Measurements from ENCODE around the gene TM4SF5. TPM values are rescaled to one million over a fixed set of nuclear protein-coding genes. Genes with fewer than 3 reads are reported as not detected.

Gene TM4SF5
- polyA plus RNA-seq, 1 donor from 2014 or later, result not detected

DNA sequence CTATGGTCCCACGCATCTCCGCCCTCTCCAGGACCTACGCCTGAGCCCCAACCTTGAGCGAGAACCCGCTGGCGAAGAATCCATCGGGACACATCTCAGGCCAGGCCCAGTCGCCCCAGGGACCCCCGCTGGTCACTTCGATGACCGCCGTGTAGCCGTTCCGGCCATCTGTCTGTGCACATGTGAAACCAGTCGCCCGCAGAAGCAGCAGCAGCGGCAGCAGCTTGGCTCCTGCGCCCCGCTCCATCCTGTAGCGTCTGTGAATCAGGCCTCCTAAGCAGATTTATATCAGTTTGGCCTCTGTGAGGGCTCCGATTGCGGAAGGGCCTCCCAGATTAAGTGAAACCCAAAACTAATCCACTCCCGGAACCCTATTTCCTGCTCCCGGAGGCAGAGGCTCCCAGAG, 14.4 kb downstream of the TM4SF5 start, which contains the start of gene VMO1:
TSS of gene VMO1 (minus strand) at position 259 of the 406 bp plus-strand sequence. CDS start at position 247, 12 bp downstream.
- Histone ChIP-seq H2AFZ (ENCODE audit: low read depth, low read length) (no peak within 1 kb of the TSS), H4K20me1 (ENCODE audit: insufficient read depth) (no peaks in the 10 kb centered on the region), H3K4me3 (ENCODE audit: low read length) (no peak within 1 kb of the TSS), H3F3A (ENCODE audit: insufficient read depth, low read length, poor library complexity, severe bottlenecking) (peaks cover 6% of the 10 kb centered on the region), H3K9me3 (ENCODE audit: low read length) (no peaks in the 10 kb centered on the region), H3K27me3 (ENCODE audit: insufficient read depth, low read depth, low read length) (no peaks in the 10 kb centered on the region), H3K4me2 (ENCODE audit: low read length) (no peak within 1 kb of the TSS), H3K9ac (ENCODE audit: low read length) (no peak within 1 kb of the TSS), H3K36me3 (ENCODE audit: insufficient read depth, low read length) (no peaks in the 10 kb centered on the region), H3K79me2 (replicated peaks; ENCODE audit: insufficient read depth, low read length) (no peaks in the 10 kb centered on the region), H3K9me2 (ENCODE audit: insufficient read depth, low read length) (no peaks in the 10 kb centered on the region), H3K27ac (ENCODE audit: low read length) (no peak within 1 kb of the TSS)
- no peak for TF ChIP-seq EP300 (conservative IDR thresholded peaks at IDR 0.05; ENCODE audit: poor library complexity, severe bottlenecking)
- TF ChIP-seq, protein P1, sequence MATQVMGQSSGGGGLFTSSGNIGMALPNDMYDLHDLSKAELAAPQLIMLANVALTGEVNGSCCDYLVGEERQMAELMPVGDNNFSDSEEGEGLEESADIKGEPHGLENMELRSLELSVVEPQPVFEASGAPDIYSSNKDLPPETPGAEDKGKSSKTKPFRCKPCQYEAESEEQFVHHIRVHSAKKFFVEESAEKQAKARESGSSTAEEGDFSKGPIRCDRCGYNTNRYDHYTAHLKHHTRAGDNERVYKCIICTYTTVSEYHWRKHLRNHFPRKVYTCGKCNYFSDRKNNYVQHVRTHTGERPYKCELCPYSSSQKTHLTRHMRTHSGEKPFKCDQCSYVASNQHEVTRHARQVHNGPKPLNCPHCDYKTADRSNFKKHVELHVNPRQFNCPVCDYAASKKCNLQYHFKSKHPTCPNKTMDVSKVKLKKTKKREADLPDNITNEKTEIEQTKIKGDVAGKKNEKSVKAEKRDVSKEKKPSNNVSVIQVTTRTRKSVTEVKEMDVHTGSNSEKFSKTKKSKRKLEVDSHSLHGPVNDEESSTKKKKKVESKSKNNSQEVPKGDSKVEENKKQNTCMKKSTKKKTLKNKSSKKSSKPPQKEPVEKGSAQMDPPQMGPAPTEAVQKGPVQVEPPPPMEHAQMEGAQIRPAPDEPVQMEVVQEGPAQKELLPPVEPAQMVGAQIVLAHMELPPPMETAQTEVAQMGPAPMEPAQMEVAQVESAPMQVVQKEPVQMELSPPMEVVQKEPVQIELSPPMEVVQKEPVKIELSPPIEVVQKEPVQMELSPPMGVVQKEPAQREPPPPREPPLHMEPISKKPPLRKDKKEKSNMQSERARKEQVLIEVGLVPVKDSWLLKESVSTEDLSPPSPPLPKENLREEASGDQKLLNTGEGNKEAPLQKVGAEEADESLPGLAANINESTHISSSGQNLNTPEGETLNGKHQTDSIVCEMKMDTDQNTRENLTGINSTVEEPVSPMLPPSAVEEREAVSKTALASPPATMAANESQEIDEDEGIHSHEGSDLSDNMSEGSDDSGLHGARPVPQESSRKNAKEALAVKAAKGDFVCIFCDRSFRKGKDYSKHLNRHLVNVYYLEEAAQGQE (IDR thresholded peaks at IDR 0.05; ENCODE audit: borderline replicate concordance), result no peak

DNA sequence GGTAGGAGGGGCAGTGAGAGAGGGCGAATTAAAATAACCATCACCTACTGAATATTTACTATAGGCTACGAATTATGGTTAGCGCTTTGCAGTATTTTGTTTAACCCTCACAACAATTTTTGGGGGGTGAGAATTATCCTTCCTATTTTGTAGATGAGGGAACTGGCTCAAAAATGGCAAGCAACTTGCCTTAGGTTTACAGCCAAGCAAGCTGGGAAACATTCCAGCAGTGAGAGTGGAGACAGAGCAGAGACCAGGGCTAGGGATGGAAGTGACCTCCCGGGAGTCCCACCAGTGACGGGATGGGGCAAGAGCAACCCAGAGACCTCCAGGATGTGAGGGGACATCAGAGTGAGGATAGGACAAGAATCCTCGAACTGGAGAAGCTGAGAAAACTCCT, 14.8 kb downstream of the TM4SF5 start:
- Histone ChIP-seq H3K4me2 (ENCODE audit: low read length) (no peak overlapping the region), H2AFZ (ENCODE audit: low read depth, low read length) (no peak overlapping the region), H3K36me3 (ENCODE audit: insufficient read depth, low read length) (no peaks in the 10 kb centered on the region), H3F3A (ENCODE audit: insufficient read depth, low read length, poor library complexity, severe bottlenecking) (peaks cover 9% of the 10 kb centered on the region), H3K4me3 (ENCODE audit: low read length) (no peak overlapping the region), H3K9me2 (ENCODE audit: insufficient read depth, low read length) (no peaks in the 10 kb centered on the region), H4K20me1 (ENCODE audit: insufficient read depth) (no peaks in the 10 kb centered on the region), H3K27me3 (ENCODE audit: insufficient read depth, low read depth, low read length) (no peaks in the 10 kb centered on the region), H3K27ac (ENCODE audit: low read length) (no peak overlapping the region), H3K9ac (ENCODE audit: low read length) (no peak overlapping the region), H3K79me2 (replicated peaks; ENCODE audit: insufficient read depth, low read length) (no peaks in the 10 kb centered on the region), H3K9me3 (ENCODE audit: low read length) (no peaks in the 10 kb centered on the region)
- no peak for TF ChIP-seq MXI1 (conservative IDR thresholded peaks at IDR 0.05; ENCODE audit: poor library complexity, severe bottlenecking)
- TF ChIP-seq EP300 (conservative IDR thresholded peaks at IDR 0.05; ENCODE audit: poor library complexity, severe bottlenecking), result no peak
- TF ChIP-seq, protein P1 (IDR thresholded peaks at IDR 0.05; ENCODE audit: borderline replicate concordance), result no peak
- TF ChIP-seq SMC3 (conservative IDR thresholded peaks at IDR 0.05; ENCODE audit: poor library complexity), result no peak
- no peak for TF ChIP-seq TAF1 (IDR thresholded peaks at IDR 0.05; ENCODE audit: low read depth)
- TF ChIP-seq POLR2AphosphoS5 (IDR thresholded peaks at IDR 0.05), result no peak
- TF ChIP-seq RAD21 (conservative IDR thresholded peaks at IDR 0.05), result no peak
